Hematopoietic multipotent progenitor cell treated with erythropoietin and hydrocortisone succinate and interleukin-3 and kit ligand, for 15 days (in vitro differentiated cells): ENCODE measurements around the gene PTGES3.
A peak's percentile ranks its signal among the peaks of the same experiment; 100 is the strongest.
"Not testable (repeated sequence)": the region's sequence is repeated elsewhere in the genome, so short reads cannot be mapped to it uniquely, and the experiment has no call there.

Source experiments
- DNase-seq: peaks from one replicate; pipeline ENCODE4 v3.0.0-alpha.2; 2015; ENCODE audit warnings: low spot score

PTGES3 gene

GRCh38 chr12:56709759-56710376, 21.8 kb upstream of the PTGES3 start:
- no peak for DNase-seq

- DNase-seq = not testable (repeated sequence)
Measured at GRCh38 chr12:56704522-56704921, 16.4 kb upstream of the PTGES3 start.

GRCh38 chr12:56699020-56699661, 11.1 kb upstream of the PTGES3 start:
- DNase-seq = no peak

- no peak for DNase-seq
Measured at GRCh38 chr12:56695327-56696101, 7.4 kb upstream of the PTGES3 start.

- no peak for DNase-seq
Measured at GRCh38 chr12:56694161-56694560, 6.1 kb upstream of the PTGES3 start.

GRCh38 chr12:56688846-56689109, 694 bp upstream of the PTGES3 start:
- no peak for DNase-seq

- DNase-seq = peak; percentile 57
Measured at GRCh38 chr12:56687223-56688128, 608 bp downstream of the PTGES3 start.

- DNase-seq = no peak
Measured at GRCh38 chr12:56684745-56685359, 3.2 kb downstream of the PTGES3 start.

GRCh38 chr12:56682323-56682722, 5.8 kb downstream of the PTGES3 start:
- no peak for DNase-seq

- no peak for DNase-seq
Measured at GRCh38 chr12:56679883-56680575, 8.1 kb downstream of the PTGES3 start.

- DNase-seq = no peak
Measured at GRCh38 chr12:56678852-56679251, 9.2 kb downstream of the PTGES3 start.

- DNase-seq = no peak
Measured at GRCh38 chr12:56677680-56678079, 10.4 kb downstream of the PTGES3 start.

- DNase-seq = no peak
Measured at GRCh38 chr12:56676851-56677580, 11.1 kb downstream of the PTGES3 start.

GRCh38 chr12:56671608-56672007, 16.5 kb downstream of the PTGES3 start:
- no peak for DNase-seq

GRCh38 chr12:56670836-56671235, 17.2 kb downstream of the PTGES3 start:
- no peak for DNase-seq

GRCh38 chr12:56668197-56668457, 20.0 kb downstream of the PTGES3 start:
- no peak for DNase-seq

- DNase-seq = no peak
Measured at GRCh38 chr12:56661979-56662638, 26.0 kb downstream of the PTGES3 start.

- DNase-seq = no peak
Measured at GRCh38 chr12:56661560-56661959, 26.5 kb downstream of the PTGES3 start.

GRCh38 chr12:56658921-56659320, 29.2 kb downstream of the PTGES3 start:
- DNase-seq = no peak
